Activated CD4-positive, alpha-beta T cell treated with anti-CD3 and anti-CD28 coated beads for 4 hours (primary cell): ENCODE measurements around the gene PIK3IP1.
A peak's percentile ranks its signal among the peaks of the same experiment; 100 is the strongest.
"Not testable (repeated sequence)": the region's sequence is repeated elsewhere in the genome, so short reads cannot be mapped to it uniquely, and the experiment has no call there.

Experiments
- DNase-seq, 2 donors: peaks; one replicate each; pipeline ENCODE4 v3.0.0-alpha.2; 2020

PIK3IP1 gene

DNA sequence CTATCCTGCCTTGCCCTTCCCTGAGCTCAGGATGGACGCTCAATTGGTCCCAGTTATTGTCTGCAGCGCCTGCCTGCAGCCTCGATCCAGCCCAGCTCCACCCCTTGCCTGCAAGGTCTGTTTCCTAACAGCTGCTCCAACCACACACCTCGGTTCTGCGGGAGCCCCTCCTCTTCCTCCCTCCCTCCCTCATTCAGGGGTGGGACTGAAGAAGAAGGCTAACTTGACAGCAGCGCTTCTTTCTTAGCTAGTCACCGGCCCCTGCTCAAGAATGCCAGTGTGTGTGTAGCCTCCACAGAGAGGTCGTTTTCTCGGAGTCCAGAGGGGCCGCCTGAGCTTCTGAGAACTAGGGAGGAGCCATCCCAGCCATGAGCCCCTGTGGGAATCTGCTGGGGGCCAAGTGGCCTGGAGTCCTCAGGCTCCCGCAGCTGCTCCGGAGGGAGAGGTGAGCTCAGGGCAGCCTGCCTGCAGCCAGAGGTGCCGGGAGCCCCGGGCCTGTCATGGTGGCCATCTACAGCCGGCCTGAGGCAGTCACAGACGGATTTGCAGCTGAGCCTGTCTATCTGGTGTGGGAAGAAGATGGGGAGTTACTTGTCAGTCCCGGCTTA lies 44.0 kb downstream of the PIK3IP1 start:
- peak; percentile 48 to 58 for DNase-seq

DNA sequence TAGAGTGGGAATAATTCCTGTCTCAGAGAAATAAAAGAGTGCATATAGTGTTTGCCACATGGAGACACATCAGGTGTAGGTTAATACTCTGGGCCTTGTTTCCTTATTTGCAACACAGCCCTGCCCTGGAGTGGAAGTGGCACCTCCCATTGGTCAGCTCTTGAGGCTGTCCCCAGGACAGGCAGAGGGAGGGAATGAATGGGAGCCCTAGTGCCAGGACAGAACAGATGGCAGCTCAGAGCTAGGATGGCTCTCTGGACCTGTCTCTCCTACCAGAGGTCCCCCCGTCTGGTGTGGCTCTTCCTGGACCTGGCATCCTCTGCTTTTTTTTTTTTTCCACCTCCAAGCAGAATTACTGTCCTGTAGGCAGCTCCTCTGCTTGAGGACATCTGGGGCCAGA lies 44.6 kb downstream of the PIK3IP1 start:
- DNase-seq, result no peak

DNA sequence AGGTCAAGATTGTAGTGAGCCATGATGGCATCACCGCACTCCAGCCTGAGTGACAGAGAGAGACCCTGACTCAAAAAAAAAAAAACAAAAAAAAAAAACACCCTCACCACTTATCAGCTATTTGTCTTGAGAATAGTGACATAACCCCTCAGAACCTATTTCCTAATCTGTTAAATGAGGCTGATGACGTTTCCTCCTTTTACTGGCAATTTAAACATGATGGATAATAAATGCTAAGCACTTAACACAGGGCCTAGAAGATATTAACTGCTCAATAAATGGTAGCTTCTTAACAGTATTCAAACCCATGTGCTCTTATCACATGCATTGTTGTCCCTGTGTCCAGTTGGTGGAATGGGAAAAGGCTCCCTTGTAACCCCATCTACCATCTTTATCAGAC lies 45.6 kb downstream of the PIK3IP1 start:
- DNase-seq, result no peak

DNA sequence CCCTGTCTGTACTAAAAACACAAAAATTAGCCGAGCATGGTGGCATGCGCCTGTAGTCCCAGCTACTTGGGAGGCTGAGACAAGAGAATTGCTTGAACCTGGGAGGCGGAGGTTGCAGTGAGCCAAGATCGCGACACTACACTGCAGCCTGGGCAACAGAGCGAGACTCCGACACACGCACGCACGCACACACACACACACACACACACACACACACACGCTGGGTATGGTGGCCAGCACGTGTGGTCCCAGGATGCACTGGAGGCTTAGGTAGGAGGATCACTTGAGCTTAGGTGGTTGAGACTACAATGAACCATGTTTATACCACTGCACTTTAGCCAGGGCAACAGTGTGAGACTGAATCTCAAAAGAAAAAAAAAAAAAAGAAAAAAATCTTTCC lies 46.3 kb downstream of the PIK3IP1 start:
- DNase-seq, result not testable (repeated sequence)

DNA sequence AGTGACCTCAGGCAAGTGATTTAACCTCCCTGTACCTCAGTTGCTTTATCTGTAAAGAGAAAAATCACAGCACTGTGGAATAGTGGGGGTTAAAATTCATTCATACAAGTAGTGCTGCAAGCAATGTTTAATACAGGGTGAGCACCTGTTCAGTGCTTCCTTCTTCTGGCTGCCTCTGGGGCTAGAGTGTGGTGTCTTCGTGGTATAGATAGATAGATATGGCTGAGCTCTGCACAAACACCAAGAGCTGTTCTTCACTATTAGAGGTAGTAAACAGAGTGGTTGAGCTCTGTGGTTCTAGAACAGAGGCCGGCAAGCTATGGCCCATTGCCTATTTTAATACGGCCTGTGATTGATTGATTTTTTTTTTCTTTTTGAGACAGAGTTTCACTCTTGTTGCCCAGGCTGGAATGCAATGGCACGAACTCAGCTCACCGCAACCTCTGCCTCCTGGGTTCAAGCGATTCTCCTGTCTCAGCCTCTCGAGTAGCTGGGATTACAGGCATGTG lies 47.3 kb downstream of the PIK3IP1 start:
- DNase-seq, result no peak

DNA sequence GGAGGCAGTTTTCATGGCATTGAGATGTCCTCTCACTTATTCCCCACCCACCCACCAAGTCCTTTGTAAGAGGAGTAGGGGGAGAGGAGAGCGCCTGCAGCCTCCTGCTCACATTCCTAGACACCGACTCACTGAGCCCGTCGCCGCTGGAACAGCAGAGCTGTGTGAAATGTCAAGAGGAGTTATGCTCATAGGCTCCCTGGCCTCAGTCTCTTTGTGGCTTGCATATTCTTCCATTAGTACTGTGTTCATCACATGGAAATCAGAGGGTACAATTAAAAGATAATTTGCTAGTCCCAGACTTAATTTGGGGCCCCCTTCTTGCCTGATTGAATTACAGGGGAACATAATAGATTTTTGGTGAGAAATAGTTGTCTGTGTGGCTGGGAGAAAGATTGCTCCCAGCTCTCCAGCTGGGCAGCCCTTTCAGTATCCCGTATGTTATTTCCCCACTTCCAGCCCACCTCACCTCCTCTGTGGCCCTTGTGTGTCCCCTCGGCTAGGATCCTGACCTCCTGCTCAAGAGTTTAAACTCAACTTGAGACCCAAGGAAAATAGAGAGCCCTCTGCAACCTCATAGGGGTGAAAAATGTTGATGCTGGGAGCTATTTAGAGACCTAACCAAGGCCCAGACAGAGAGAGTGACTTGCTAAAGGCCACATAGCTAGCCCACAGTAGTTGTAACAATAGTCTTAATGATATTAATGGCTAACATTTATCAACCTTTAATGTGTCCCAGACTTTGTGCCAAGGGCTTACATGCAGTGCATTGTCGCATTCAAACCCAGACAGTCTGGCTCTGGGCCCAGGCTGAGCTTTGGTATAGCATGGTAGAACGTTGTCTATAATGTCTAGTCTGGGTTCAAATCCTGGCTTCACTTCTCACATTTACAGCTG lies 48.0 kb downstream of the PIK3IP1 start:
- no peak for DNase-seq

DNA sequence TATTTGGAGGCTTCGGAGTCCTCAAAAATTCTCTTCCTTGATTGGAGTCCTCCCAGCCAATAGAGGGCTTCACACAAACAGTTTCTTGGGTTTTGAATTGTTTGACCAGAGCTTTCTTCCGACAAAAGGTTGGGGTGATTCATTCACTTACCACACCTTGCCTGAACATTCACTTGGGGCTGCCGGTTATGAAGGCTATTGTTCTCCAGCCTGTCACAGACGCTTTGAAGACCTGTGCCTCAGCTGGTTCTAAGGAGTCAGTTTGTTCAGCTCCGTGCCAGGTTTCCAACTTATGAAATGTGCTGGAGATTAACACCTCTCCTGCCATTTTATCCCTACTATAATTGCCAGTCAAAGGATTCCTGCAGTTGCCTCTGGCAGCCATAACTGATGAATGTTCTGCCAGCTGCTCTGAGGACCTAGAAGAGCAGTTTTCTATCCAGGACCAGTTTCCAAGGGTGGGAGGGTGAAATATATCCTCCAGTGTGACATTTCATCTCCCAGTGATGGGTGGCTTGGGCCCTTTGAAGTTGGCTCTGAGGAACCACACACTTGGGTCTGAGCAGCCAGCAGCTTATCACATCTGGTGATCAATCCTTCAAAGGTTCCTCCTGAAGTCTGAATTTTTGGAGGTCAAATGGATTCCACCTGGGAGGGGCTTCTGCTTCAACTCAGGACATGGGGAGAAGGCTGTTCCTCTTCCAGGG lies 48.8 kb downstream of the PIK3IP1 start:
- no peak for DNase-seq

DNA sequence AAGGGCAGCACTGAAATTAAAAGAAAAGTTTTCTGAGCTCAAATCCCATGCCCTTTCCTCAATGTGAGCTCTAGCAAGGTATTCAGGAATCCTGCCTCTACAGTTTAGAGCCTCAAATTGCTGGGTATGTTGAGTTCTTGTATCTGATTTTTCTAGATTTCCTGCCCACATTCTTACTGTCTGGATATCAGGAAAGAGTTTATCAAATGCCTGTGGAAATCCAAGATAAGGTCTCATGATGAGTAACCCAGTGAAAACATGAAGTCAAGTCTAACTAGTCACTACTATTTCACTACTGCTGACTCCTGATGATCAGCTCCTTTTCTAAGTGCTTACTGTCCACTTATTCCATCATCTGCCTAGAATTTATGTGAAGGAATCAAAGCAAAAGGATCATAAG lies 50.4 kb downstream of the PIK3IP1 start:
- DNase-seq, result no peak

DNA sequence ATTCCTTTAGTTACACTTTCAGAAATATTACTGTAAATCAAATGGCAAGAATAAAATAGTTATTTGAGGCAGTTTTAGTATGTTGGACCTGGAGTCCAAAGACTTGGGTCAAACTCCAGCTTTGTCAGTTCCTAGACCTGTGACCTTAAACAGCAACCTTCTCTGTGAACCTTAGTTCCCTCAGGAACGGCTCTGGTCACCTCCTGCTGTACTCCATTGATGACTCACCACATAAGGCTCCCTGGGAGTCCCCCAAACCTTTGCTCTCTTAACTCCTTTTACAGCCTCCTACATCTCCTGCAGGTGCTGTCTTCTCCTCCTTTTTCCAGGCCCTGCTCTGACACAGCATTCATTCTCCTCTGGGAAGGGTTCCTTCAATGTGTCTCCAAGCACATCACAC lies 51.1 kb downstream of the PIK3IP1 start:
- DNase-seq, result no peak

DNA sequence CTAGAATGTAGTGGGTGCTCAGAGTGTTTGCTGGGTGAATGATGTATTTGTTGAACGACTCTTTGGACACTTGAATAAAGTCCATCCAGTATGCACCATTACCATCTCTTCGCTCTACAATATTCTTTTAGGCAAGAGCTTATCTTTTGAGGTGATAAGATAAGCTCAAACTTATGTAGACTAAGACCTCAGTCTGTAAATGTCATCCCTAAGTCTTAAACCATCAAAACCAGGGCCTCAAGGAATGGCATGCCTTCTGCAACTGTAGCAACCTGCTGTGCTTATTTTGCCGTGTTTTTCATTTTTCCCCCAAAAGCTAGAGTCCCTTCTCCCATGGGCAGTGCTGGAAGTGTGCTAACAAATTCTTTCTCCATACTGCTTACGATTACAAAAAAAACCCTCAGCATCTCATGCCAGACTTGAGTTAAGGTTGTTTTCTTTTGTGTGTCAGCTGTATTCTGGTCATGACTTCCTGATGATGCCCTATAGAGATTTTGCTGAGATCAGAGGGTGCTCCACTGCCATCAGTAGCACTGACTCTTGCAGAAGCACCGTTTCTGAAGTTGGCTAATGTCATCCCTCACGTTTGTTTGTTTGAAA lies 52.4 kb downstream of the PIK3IP1 start:
- DNase-seq, result no peak

DNA sequence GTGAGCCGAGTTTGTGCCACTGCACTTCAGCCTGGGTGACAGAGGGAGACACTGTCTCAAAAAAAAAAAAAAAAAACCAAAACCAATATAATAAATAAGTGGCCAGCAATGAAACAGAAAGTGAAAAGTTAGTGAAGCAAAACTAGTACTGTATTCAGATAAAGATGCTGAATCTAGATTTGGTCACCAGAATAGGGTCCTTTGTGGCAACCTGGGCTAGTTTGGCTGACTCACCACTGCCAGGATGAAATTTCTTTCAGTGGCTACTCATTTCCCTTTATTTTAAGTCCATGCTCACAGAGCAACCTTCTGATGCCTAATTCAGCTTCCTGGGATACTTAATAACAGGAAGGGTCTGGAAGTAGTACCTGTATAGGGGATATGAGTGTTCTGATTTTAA lies 54.2 kb downstream of the PIK3IP1 start:
- no peak for DNase-seq

DNA sequence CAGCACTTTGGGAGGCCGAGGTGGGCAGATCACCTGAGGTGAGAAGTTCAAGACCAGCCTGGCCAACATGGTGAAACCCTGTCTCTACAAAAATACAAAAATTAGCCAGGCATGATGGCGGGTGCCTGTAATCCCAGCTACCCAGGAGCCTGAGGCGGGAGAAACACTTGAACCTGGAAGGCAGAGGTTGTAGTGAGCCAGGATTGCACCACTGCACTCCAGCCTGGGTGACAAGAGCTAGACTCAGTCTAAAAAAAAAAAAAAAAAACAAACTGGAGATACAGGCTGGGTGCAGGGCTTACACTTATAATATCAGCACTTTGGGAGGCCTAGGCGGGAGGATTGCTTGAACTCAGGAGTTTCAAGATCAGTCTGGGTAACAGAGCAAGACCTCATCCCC lies 56.2 kb downstream of the PIK3IP1 start:
- DNase-seq, result not testable (repeated sequence)

DNA sequence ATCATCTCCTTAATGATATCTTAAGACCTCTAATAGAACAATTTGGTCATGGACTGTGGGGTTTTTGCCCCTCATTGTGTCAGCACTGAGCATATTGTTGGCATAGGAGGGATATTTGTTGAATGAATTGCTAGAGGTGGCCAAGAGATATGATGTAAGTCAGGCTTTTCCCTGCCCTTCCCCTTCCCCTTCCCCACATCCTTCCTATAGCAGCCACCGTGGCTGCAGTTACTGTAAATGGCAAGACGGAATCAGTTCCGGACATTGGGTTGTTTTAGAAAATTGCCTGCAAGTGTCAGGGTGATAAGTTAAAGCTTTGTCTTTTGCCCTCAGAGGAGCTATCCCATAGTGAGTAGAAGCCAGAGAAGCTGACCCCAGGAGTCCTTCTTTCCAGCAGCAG lies 57.2 kb downstream of the PIK3IP1 start:
- no peak for DNase-seq

DNA sequence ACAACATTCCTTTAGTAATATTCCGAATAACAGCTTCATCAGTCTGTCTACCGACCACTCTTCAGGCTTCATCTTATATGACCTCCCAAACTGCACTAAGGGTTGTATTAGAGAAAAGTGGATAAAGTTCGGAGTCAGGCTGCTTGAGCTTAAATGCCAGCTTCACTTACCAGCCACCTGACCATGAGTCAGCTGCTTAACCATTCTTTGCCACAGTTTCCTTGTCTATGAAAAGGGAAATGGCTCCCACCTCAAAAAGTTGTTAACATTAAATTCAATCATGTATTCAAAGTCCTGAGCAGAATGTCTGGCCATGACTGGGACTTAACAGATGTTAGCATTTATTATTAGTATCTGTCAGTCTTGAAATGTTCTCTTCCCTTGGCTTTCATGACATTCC lies 59.3 kb downstream of the PIK3IP1 start:
- no peak for DNase-seq
